ENCODE results near the gene OR2F1.

GRCh38 chr7:143910473-143911248 is 44.0 kb upstream of the OR2F1 start:
- TF ChIP-seq CTCF (IDR thresholded peaks at IDR 0.05 in 8 of 11, conservative IDR thresholded peaks at IDR 0.05 in 3 of 11) (no peak), POLR2A (IDR thresholded peaks at IDR 0.05) (no peak), POLR2AphosphoS5 (IDR thresholded peaks at IDR 0.05) (no peak)
